GF-D8 (cell line): ENCODE data around the gene FBL.

Source experiments
- DNase-seq: peaks from one replicate; lab custom pipeline; 2025; lab: John Stamatoyannopoulos, UW

FBL gene

DNA sequence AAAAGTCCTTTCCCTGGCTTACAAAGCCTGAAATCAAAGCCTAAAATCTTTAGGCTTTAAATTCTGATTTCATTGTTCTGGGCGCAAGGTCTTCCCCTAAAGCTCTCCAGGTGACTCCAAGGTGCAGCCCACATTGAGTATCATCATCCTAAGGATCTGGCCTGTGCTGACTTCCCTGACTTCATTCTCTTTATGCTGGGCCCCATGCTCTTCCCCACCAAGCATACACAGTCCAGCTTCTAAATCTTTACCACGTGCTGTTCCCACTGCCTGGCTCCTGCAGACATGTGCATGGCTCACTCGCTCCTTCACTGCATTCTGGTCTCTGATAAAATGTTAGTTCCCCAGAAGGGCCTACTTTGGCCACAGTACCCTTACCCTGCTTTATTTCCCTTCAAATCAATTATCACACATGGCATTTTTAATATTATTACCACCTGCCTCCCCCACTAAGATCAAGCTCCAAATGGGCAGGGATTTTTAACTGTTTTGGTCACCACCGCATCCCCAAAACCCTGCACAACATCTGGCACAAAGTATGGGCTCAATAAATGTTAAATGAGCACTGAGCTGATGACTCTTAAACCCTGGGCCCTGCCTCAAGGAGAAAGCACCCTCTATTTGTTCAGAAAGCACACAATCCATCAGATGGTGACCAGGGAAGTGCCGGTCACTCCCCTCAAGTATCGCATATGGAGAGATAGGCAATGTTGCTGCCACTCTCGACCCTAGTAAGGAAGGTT lies 3.3 kb downstream of the FBL start:
- DNase-seq = no peak

- no peak for DNase-seq
These were observed 5.1 kb downstream of the FBL start for GRCh38 chr19:39841041-39841440.

DNA sequence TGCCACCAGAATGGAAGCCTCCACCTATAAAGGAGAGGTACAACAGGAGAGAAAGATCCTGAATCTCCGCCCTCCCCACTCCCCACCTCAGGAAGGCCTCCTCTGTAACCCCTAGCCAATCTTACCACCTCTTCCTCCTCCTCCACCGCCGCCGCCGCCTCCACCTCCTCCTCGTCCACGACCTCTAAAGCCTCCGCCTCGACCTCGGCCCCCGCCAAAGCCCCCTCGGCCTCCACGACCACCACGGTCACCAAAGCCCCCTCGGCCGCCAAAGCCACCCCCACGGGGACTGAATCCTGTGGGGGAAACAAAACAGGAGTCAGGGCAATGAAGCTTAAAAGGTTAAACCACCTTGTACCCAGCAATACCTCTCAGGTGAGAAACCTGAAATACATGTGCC lies 5.7 kb downstream of the FBL start:
- DNase-seq = no peak

DNA sequence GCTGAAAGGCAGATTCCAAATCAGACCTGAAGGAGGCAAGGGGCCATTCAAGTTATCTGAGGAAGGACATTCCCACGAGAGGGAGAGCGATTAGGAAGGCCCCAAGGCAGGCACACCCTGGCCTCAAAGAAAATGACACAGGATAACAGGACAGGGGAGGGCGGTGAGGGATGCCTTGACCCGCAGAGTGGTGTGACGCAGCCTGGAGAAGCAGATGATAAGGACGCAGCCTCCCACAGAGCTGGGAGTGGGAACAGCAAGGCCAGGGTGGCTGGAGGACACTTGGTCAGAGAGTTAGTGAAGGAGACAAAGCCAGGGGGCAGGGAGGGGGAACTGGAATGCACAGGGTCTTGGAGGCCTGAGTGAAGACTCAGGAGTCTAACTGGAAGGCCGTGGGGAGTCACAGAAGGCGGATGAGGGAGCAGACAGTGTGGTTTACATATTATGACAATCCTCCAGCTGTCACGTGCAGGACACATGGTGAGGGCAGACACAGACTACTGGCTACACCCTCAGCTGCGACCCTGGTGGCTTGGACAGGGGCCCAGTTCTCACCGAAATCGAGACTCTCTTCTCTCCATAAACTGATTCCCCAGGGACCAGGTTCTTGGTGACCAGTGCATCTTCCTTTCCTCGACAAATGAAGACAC lies 6.4 kb downstream of the FBL start:
- DNase-seq = no peak

DNA sequence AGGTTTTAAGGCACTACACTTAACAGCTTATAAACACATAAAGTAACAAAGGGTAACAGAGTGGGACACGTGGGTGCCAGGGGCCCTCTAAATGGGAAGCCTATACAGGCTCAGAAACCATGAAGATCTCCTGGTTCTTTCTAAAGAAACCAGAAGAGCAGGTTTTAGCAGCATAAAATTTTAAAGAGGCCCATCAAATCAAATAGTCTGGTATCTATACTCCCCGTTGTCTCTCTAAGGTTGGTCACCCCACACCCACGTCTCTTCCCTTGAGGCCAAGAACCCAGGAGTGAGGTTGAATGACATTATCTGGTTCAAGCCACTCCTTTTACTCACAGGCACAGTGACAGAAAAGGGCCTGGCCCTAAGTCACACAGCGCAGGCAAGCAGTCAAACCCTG lies 7.6 kb downstream of the FBL start:
- DNase-seq = no peak

- DNase-seq = no peak
These were observed 8.2 kb downstream of the FBL start for GRCh38 chr19:39837978-39838377.

- no peak for DNase-seq
These were observed 11.8 kb downstream of the FBL start for GRCh38 chr19:39834287-39834841.

DNA sequence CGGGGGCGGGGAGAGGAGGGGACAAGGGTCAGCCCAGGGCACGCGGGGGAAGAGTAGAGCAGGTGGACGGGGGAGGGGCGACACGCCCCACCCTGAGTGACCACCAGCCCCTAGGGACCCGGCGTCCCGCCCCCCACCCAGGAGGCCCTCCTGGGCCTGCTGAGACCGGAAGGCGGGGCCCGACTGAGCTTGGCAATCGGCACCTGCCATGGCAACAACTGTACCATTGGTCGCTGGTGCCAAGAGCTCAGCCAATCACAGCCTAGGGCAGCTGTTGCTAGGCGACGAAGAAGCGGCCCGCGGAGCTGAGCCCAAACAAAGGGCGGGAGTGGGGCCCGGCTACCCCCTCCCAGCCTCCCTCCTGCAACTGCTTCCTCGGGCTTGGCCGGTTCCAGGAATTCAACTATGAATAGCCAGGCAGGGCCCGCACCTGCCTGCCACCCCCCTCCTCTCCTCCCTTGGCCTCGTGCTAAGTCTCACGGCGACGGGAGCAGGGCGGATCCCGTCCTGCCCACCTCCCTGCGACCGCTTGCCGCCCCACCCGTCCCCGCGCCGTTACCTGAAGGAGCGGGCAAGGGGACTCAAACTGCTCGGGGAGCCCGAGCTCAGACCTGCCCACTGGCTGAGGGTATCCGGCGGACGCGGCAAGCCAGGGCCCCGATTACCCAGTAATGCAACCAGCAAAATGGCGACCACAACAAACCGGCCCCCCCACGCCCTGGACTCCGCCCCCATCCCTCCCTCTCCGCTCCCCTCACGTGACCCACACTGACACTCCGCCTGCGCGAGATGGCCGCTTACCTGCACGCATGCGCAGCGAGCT lies 12.5 kb downstream of the FBL start, which contains the start of gene DYRK1B:
Gene DYRK1B, minus strand, starts transcription at position 699 of the 823 bp plus-strand sequence. CDS start 2,295 bp downstream, outside the sequence.
- DNase-seq = no peak

GRCh38 chr19:39833160-39833463 lies 13.1 kb downstream of the FBL start:
- DNase-seq = no peak

DNA sequence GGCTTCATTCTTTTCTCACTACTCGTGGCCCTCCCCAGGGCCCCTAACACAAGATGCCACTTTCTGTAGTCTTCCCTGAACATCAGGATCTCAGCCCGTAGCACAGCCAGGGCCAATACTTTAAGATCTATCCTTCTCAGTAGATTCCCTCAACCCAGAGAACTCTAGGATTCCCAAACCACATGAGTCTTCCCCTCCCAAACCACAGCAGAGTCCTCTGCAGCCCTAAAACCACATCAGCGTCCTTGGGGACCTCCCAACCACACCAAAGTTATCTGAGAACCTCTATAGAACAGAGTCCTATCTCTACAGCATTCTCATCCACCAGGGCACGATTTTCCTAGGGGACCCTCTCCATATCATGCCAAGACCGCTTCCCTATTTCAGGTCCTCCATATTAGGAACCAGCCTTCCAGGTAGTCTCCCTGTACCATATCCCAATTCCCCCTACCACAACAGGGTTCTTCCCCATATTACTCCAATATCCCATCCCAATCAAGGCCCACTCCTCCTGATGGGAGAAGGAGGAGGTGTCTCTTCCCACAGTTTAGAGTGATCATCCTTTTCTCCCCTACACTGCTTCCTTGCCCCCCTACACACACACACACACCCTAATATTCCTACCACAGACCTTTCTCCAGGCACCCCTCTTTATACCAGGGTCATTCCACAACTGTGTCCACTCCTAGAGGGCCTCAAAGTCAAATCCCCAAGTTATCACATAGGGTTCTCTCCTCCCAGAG lies 13.7 kb downstream of the FBL start:
- no peak for DNase-seq

GRCh38 chr19:39831679-39832078 lies 14.5 kb downstream of the FBL start:
- DNase-seq = no peak

GRCh38 chr19:39830847-39831246 lies 15.3 kb downstream of the FBL start:
- no peak for DNase-seq

DNA sequence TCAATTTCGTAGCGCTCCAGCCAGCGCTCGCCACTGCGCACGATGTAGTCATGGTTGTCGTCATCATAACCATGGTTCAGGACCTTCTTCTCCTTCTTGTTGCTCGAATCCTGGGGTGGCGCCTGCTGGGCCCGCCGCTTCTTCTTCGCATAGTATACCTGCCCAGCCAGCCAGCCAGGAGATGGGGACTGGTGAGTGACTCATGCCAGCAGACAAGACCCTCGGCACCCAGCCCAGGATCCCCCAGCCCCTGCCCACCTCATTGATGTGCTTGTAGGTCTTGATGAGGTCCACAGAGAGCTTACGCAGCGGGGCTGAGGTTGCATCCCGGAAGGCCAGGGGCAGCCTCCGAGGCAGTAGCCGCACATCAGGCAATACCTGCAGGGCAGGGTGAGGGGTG lies 15.8 kb downstream of the FBL start:
- DNase-seq = no peak

DNA sequence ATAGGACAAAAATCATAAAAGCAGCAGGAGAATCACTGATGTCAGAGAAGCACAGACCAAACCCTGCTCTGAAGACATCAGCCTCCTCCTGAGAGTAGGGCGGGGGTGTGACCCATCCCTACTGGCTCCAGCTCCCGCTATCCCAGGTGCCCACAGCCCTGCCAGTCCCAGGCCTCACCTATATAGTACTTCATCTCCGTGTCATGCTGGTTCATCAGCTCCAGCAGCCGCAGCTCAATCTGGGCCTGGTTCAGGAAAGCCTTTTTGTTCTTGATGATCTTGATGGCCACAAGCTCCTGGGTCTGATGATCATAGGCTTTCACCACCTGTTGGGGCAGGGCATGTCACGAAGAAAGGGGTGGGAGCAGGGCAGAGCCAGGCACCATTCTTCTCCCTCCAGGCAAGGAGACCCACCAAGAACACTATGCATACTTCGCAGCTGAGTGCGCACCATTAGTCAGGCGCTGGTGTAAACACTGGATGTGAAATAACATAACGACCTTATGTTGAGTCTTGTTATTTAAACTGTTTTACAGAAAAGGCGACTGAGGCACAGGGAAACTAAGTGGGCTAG lies 16.4 kb downstream of the FBL start:
- DNase-seq = no peak

DNA sequence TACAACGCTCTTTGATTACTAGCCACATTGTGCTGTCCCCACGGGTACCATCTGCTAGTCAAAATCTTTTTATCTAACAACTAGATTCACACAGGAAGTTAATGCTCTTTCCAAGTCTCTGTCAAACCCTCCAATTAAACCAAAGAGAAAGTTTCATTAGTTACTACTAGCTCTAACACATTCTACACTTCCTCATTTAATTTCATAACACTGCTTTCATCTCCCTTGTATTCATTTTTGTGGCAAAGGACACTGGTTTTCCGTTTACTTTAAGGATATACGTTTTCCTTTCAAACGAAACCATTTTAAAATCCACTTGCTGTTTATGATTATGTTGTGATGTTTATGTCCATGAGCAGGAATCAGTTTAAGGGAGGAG lies 17.5 kb downstream of the FBL start:
- DNase-seq = no peak

DNA sequence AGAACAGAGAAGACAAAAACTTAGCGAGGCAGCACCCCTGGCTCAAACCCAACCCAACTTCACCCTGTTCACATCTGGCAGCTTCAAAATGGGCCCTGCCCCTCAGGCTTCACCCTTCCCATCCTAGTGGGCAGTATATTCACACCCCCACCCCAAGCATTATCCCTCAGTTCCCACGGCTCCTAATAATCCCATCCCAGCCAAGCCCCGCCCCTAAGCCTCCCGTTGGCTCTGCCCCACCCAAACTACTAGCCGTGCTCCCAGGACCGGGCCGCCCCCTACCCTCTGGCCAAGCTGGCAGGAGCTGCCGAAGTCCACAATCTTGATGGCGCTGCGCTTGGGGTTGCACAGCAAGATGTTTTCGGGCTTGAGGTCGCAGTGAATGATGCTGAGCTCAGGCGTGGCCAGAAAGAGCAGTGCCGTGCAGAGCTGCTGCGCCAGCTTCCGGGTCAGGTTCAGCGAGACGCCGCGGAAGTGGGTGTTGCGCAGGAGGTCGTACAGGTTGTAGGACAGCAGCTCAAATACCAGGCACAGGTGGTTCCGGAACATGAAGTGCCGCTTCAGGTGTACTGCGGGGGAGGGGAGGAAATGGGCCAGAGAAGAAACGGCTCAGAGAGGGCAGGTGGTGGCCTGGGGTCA lies 18.0 kb downstream of the FBL start:
- DNase-seq = no peak

GRCh38 chr19:39827216-39827615 lies 19.0 kb downstream of the FBL start:
- no peak for DNase-seq

- DNase-seq = no peak
These were observed 19.8 kb downstream of the FBL start for GRCh38 chr19:39826311-39826945.

- no peak for DNase-seq
These were observed 20.6 kb downstream of the FBL start for GRCh38 chr19:39825531-39826076.

DNA sequence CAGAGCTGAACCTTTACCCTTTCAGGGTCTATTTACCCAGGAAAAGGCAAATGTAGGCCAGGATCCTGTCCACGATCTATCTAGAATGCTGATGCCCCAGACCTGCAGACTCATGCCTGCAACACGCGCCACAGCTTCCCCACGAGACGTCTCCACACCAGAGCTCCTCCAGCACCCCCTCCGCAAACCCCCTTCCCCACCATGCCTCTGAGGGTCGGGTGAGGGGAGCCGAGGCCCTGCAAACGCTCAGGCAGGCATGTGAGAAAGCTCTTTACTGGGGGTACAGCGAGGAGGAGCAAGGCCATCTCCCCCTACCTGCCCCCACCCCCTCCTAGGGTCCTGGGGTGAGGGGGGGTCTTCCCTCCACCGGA lies 21.1 kb downstream of the FBL start:
- DNase-seq = no peak
